HAP-1 (cell line): ENCODE data around the gene TOB2.
"Not testable (repeated sequence)": the region's sequence is repeated elsewhere in the genome, so short reads cannot be mapped to it uniquely, and the experiment has no call there.

Source experiments
- DNase-seq, 2 experiments: peaks; one replicate each; pipeline ENCODE4 v3.0.0-alpha.2; 2016 to 2020; ENCODE audit warnings: low spot score in 2 of 2
- H3K27me3 ChIP-seq: fragments of 250-450 bp; sonication (Bioruptor Pico); 2 replicates; pipeline ENCODE4 v1.5.1; 2020; ENCODE audit warnings: low read depth, mild to moderate bottlenecking, moderate library complexity
- H3K36me3 ChIP-seq: fragments of 250-450 bp; sonication (Bioruptor Pico); replicated peaks from 2 replicates; pipeline ENCODE4 v1.5.1; 2020; ENCODE audit warnings: mild to moderate bottlenecking
- H3K4me1 ChIP-seq: fragments of 250-450 bp; sonication (Bioruptor Pico); 2 replicates; pipeline ENCODE4 v1.5.1; 2020; ENCODE audit warnings: mild to moderate bottlenecking
- H3K4me3 ChIP-seq: fragments of 250-450 bp; sonication (Bioruptor Pico); 2 replicates; pipeline ENCODE4 v1.5.1; 2020; ENCODE audit warnings: mild to moderate bottlenecking, moderate library complexity
- H3K9me3 ChIP-seq: fragments of 250-450 bp; sonication (Bioruptor Pico); 2 replicates; pipeline ENCODE4 v1.5.1; 2020; ENCODE audit warnings: mild to moderate bottlenecking, moderate library complexity
- in situ Hi-C: fragments of 300-500 bp; cut with MboI; formaldehyde crosslinking; loops from 3 replicates; pipeline ENCODE4 v1.14.3; 2020; ENCODE audit warnings: low sequenced_read_pairs, inconsistent platforms, mixed read lengths

Gene TOB2

GRCh38 chr22:41402851-41403250 is 43.8 kb downstream of the TOB2 start:
- H3K4me1 ChIP-seq, H3K27me3 ChIP-seq, H3K4me3 ChIP-seq, H3K36me3 ChIP-seq, H3K9me3 ChIP-seq, DNase-seq: not testable (repeated sequence)
- in situ Hi-C loops: loop anchor here (5.0 kb wide), 1 partner anchor 114 kb away; no protein-coding TSS in a partner anchor

GRCh38 chr22:41401781-41402648 is 44.6 kb downstream of the TOB2 start:
- H3K9me3 ChIP-seq: no peaks in the 10 kb centered on the region
- in situ Hi-C loops: loop anchor here (5.0 kb wide), 1 partner anchor 115 kb away; no protein-coding TSS in a partner anchor

GRCh38 chr22:41398921-41399320 is 47.7 kb downstream of the TOB2 start:
- no peak for DNase-seq

More at GRCh38 chr22:41401781-41402648, 44.6 kb downstream of the TOB2 start:
- Histone ChIP-seq H3K4me3 (no peak overlapping the region), H3K27me3 (no peaks in the 10 kb centered on the region), H3K4me1 (no peaks in the 10 kb centered on the region), H3K36me3 (no peaks in the 10 kb centered on the region)
- no peak for DNase-seq

GRCh38 chr22:41397143-41397811 is 49.3 kb downstream of the TOB2 start:
- Histone ChIP-seq H3K4me1 (no peaks in the 10 kb centered on the region), H3K27me3 (no peaks in the 10 kb centered on the region), H3K9me3 (no peaks in the 10 kb centered on the region), H3K36me3 (peaks cover 11% of the 10 kb centered on the region; the same call in 1 of the 2 replicates), H3K4me3 (no peak overlapping the region)
- DNase-seq: no peak
- in situ Hi-C loops: no loop called here

More at GRCh38 chr22:41398921-41399320, 47.7 kb downstream of the TOB2 start:
- in situ Hi-C loops: no loop called here
- Histone ChIP-seq H3K4me1 (no peaks in the 10 kb centered on the region), H3K9me3 (no peaks in the 10 kb centered on the region), H3K36me3 (peaks cover 11% of the 10 kb centered on the region; the same call in 1 of the 2 replicates), H3K27me3 (no peaks in the 10 kb centered on the region), H3K4me3 (no peak overlapping the region)

- in situ Hi-C loops: no loop called here
- Histone ChIP-seq H3K36me3 (peaks cover 11% of the 10 kb centered on the region; the same call in 1 of the 2 replicates), H3K9me3 (no peaks in the 10 kb centered on the region), H3K4me1 (no peaks in the 10 kb centered on the region), H3K27me3 (no peaks in the 10 kb centered on the region), H3K4me3 (no peak overlapping the region)
- no peak for DNase-seq
Measured at GRCh38 chr22:41395531-41396240, 50.9 kb downstream of the TOB2 start.

- in situ Hi-C loops: no loop called here
- DNase-seq: no peak
- Histone ChIP-seq H3K27me3 (no peaks in the 10 kb centered on the region), H3K9me3 (no peaks in the 10 kb centered on the region), H3K36me3 (peaks cover 11% of the 10 kb centered on the region), H3K4me3 (no peak overlapping the region), H3K4me1 (no peaks in the 10 kb centered on the region)
Measured at GRCh38 chr22:41394012-41394356, 52.6 kb downstream of the TOB2 start.

- Histone ChIP-seq H3K4me3 (no peak overlapping the region), H3K4me1 (no peaks in the 10 kb centered on the region; the same call in 1 of the 2 replicates), H3K36me3 (no peaks in the 10 kb centered on the region; the same call in 1 of the 2 replicates), H3K27me3 (no peaks in the 10 kb centered on the region), H3K9me3 (no peaks in the 10 kb centered on the region)
- in situ Hi-C loops: no loop called here
- DNase-seq: no peak
Measured at GRCh38 chr22:41387341-41387740, 59.3 kb downstream of the TOB2 start.

GRCh38 chr22:41384128-41384527 is 62.5 kb downstream of the TOB2 start:
- no peaks in the 10 kb centered on the region for H3K27me3 ChIP-seq
- in situ Hi-C loops: no loop called here

More at GRCh38 chr22:41384128-41384527, 62.5 kb downstream of the TOB2 start:
- H3K9me3 ChIP-seq: no peaks in the 10 kb centered on the region
- H3K36me3 ChIP-seq: no peaks in the 10 kb centered on the region; the same call in 1 of the 2 replicates
- H3K4me3 ChIP-seq: no peak overlapping the region
- H3K4me1 ChIP-seq: peaks cover 8% of the 10 kb centered on the region
- no peak for DNase-seq
